ENCODE data around the gene GPC1.

The GPC1 gene

GRCh38 chr2:240444464-240444863, 9.0 kb downstream of the GPC1 start:
- no peak for DNase-seq

GRCh38 chr2:240445961-240446663, 10.6 kb downstream of the GPC1 start:
- DNase-seq = no peak

GRCh38 chr2:240446664-240447175, 11.3 kb downstream of the GPC1 start:
- DNase-seq = no peak

- no peak for DNase-seq
Observed at GRCh38 chr2:240447331-240447730, 11.9 kb downstream of the GPC1 start.

DNA sequence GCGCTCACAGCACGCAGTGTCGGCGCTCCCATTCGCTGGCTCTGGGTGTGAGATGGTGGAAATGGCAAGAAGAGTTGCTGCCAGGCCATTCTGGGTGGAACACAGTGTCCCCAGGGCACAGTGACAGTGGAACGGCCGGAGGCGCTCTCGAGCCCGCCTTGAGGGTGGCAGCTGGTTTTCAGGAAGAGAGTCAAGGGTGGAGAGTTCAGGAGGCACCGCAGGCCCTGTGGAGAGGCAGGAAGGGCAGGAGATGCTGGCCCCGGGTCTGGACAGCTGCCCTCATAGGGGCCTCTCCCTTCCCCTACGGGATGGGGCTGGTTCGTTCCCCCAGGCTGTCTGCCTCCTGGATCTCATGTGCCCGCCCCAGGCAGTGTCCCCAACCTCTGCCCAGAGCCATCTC, 12.5 kb downstream of the GPC1 start:
- DNase-seq = no peak

DNA sequence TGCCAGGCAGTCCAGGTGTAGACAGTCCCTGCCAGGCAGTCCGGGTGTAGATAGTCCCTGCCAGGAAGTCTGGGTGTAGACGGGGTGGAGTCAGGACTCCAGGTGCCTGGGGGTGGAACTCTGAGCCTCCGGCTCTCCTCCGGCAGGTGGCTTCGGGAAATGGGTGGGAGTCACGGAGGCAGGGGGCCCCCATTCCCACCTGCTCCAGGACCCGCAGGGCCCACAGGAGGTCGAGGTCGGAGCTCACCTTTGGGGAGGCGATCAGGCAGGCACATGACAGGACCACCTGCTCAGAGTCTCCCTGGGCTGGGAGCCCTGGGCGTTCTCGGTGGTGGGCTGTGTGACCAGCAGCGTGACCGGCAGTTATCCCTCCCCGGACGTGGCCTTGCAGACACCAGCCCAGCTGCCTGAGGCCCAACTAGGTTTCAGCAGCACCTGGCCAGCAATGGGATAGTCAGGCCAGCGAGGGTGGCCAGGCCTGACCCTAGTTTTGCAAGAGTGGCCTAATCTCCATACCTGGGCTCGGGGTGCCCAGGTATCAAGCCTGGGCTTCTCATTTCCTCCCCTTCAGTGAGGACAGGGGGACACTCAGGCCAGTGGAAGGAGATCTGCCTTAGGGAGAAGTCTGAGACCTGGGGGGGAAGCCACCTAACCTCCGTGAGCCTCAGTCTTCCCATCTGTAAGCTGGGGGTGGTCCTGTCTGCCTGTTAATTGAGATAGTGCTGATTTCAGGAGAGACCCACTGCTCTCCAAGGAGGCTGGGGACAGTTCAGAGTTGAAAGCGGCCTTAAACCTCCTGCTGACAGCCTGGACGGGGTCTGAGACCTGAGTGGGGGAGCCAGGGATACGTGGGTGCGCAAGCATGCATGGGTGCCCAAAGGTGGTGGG, 13.2 kb downstream of the GPC1 start:
- DNase-seq = no peak

DNA sequence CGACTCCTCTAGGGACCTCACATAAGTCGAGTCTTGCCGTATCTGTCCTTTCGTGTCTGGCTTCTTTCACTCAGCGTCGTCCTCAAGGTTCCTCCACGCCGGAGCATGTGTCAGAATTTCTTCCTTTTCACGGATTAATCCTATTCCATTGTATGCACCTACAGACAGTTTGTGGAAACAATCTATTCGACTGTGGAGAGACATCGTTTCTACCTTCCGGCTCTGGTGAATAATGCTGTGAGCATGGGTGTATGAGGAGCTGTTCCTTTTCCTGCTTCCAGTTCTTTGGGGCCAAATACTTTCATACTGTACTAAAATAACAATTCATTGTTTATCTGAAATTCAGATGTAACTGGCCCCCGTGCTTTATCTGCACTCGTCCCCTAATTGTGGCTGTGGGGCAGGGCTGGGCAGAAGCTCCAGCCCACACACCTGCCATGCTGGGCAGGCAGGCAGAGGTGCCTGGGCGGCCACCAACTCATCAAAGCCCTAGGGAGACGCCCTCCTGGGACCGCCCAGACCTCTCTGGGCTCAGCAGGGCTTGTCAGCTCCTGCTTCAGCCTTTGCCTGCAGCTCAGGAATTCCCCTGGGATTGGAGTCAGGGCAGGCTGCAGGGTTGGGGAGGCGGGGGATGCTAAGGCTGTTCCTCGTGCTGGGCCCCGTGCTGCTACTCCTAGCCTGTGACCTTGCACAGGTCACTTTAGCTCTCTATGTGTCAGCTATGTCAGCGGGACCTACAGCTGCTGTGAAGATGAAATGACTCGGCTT, 14.5 kb downstream of the GPC1 start:
- no peak for DNase-seq

DNA sequence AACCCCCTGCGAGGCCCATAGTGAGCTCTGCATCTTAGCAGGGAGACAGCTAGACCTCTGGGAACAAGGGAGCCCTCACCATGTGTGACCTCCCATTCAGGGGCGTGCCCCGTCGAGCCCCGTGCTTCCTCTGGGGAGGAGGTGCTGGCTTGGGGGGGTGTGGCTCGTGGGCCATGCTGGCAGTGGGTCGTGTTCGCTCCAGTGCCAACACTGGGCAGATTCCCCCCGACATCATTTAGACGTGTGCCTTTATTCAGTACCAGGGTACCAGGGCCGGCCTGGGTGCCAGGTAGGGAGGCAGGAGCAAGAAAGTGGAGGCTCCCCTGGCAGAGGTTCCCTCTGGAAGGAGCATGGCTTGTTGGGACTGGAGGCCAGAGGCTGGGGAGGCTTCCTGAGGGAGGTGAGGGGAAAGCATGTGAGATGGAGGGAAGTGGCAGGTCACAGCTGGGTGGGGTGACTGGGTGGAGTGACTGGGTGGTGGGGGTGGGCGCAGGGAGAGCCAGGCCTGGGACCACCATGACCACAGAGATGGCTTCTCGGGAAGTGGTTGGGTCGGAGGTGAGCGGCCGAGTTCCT, 15.2 kb downstream of the GPC1 start:
- DNase-seq = no peak

GRCh38 chr2:240451108-240451611, 15.7 kb downstream of the GPC1 start:
- DNase-seq = no peak

- DNase-seq = no peak
Observed at GRCh38 chr2:240451791-240452461, 16.5 kb downstream of the GPC1 start.

- no peak for DNase-seq
Observed at GRCh38 chr2:240452462-240453256, 17.2 kb downstream of the GPC1 start.

GRCh38 chr2:240453461-240454105, 18.1 kb downstream of the GPC1 start:
- DNase-seq = no peak

GRCh38 chr2:240454106-240454901, 18.8 kb downstream of the GPC1 start:
- DNase-seq = no peak

DNA sequence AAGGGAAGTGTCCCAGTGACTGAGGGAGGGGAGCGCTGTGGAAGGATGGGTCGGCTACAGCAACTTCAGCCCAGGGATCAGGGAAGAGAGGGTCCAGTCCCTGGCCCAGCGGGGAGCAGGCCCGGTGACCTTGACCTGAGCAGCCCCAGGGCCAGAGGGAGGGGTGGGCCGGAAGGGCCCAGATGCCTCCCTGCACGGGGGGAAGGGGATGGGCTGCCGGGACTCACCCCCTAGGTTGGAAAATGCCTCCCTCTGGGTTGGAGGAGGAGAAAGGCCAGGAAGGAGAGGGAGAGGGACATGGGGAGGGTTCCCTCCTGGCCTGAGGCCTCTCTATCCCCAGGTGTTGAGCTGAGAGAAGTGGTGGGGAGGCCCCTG, 19.8 kb downstream of the GPC1 start:
- no peak for DNase-seq

DNA sequence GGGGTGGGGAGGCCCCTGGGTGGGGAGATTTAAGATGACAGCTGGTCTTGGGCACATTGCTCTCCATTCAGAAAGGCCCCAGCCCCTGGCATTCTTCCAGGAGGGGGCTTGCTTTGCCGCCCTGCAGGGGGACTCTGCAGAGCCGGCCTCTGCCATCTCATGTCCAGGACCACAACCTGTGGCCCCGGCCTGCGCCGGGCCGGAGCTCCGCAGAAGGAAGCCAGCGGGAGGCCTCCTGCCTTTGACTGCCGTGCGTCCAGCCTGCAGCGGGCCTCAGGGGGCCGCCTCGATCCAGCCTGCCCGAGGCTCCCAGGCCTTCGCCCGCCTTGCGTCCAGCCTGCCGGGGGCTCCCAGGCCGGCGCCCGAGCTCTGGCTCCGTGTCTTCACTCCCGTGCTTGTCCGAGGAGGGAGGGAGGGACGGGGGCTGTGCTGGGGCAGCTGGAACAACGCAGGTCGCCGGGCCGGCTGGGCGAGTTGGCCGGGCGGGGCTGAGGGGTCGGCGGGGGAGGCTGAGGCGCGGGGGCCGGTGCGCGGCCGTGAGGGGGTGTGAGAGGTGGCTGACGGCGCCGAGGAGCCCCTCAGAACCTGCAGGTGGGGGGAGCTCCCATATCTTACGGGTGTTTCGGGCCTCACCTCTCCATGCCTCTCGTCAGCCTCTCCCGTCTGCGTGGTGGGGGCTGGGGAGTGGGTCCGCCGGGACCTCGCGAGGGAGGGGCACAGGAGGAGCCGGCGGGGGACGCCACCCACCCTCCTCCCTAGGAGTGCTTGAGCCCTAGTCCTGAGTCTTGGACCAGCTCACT, 20.4 kb downstream of the GPC1 start:
- no peak for DNase-seq

DNA sequence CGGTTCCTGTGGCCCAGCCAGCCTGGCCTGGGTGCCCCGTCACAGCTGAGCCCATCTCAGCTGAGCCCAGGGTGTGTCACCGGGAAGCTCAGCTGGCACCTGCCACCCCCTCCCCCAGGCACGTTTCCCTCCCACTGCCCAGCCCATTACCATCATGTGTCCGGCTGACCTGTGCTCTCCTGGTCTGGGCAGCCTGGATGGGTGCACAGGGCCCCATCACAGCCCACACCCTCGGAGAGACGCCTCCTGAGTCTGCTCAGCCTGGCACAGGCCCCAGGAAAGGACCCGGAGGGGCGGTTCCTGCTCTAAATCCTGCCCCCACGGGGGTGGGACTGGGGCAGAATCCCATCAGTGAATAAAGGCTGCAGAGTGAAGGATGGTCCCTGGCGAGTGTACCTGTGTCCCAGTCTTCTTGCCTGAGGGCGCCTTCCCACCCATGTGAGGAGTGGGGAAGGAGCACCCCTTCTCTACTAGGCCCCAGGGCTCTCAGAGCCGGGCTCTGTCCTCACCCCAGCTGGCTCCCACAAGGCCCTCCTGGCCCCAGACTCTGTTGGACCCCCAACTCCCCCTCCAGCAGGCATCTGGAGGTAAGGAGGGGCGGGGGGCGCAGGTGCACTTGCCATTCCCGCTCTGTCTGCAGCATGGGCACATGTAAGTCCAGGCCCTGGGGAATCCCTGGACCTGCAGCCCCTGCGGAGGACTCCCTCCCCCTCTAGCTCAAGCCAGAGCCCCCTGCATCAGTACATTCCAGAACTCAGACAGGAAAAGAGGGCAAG, 21.2 kb downstream of the GPC1 start:
- DNase-seq = no peak

DNA sequence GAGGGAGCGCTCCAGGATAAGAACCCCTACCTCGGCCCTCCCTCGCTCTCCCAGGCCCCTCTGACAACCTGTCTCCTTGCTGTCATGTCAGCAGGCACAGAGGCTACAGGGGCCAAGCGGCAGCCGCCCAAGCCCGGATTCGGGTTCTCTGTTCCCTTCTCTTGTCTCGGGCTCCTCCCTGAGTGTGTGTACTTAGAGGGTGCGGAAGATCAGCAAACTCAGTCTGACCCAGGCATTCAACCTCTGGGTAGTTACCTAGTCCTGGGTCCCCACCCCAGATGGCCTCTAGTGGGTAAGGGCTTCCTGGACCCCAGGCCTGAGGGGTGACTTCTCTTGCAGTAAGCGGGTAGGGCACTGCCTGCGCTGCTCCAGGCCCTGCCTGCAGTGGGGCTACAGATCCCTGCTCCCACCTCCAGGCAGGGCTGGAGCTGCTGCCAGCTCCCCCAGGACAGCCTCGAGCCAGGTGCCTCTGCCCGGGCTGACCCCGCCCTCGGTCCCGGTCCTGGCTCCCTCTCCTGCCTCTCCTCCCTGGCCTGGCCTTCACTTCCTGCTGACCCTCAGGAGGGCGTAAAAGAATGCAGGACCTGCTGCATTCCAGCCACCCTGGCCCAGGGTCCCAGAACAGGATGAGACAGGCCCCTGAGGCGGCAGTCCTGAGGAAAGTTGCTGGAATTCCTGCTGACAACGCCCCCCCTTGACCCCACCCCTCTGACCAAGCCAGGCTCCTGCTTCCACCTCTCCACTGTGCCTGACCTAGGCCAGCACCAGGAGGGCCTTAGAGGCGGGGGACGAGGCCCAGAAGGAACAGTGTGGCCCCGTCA, 22.0 kb downstream of the GPC1 start:
- DNase-seq = no peak

All from KG1 (cell line).